H9 (cell line): ENCODE results near the gene DHX35. TPM values are rescaled to one million over a fixed set of nuclear protein-coding genes. Genes with fewer than 3 reads are reported as not detected.

Source experiments
- DNase-seq: peaks from one replicate; pipeline ENCODE4 v3.0.0-alpha.2; 2017
- H2AFZ ChIP-seq: one replicate; pipeline ENCODE4 v1.6.1; 2013; ENCODE audit warnings: mild to moderate bottlenecking, low read length, control low read depth, moderate library complexity
- H2AK5ac ChIP-seq: 2 replicates; pipeline ENCODE4 v1.6.1; 2013; ENCODE audit warnings: low read length, control low read depth, mixed read lengths; ENCODE audit not compliant: insufficient read length
- H2BK120ac ChIP-seq: one replicate; pipeline ENCODE4 v1.6.1; 2013; ENCODE audit warnings: low read depth, mild to moderate bottlenecking, low read length, control low read depth, inconsistent platforms; ENCODE audit not compliant: poor library complexity, severe bottlenecking
- H2BK12ac ChIP-seq: 2 replicates; pipeline ENCODE4 v1.6.1; 2013; ENCODE audit warnings: low read length, control low read depth, mixed read lengths, low read depth; ENCODE audit not compliant: insufficient read length
- H2BK15ac ChIP-seq: 2 replicates; pipeline ENCODE4 v1.6.1; 2013; ENCODE audit warnings: low read depth, low read length, control low read depth
- H2BK20ac ChIP-seq: one replicate; pipeline ENCODE4 v1.6.1; 2013; ENCODE audit warnings: low read depth, mild to moderate bottlenecking, low read length, control low read depth, inconsistent platforms; ENCODE audit not compliant: poor library complexity, severe bottlenecking
- H2BK5ac ChIP-seq: 2 replicates; pipeline ENCODE4 v1.6.1; 2013; ENCODE audit warnings: low read length, control low read depth, mixed read lengths; ENCODE audit not compliant: insufficient read length
- H3K14ac ChIP-seq: 2 replicates; pipeline ENCODE4 v1.6.1; 2013; ENCODE audit warnings: low read length, control low read depth; ENCODE audit not compliant: insufficient read depth
- H3K18ac ChIP-seq: 2 replicates; pipeline ENCODE4 v1.6.1; 2013; ENCODE audit warnings: low read depth, mild to moderate bottlenecking, mixed read lengths, low read length, control low read depth; ENCODE audit not compliant: insufficient read length
- H3K23ac ChIP-seq: 2 replicates; pipeline ENCODE4 v1.6.1; 2013; ENCODE audit warnings: low read length, control low read depth, mixed read lengths, low read depth; ENCODE audit not compliant: insufficient read length
- H3K23me2 ChIP-seq: 2 replicates; pipeline ENCODE4 v1.6.1; 2013; ENCODE audit warnings: low read depth, mild to moderate bottlenecking, mixed read lengths, low read length, control low read depth; ENCODE audit not compliant: insufficient read length, poor library complexity, severe bottlenecking
- H3K27ac ChIP-seq: 2 replicates; pipeline ENCODE4 v1.5.1; 2013; ENCODE audit warnings: low read length, control low read depth, mixed read lengths, low read depth; ENCODE audit not compliant: insufficient read length
- H3K27me3 ChIP-seq: 2 replicates; pipeline ENCODE4 v1.6.1; 2013; ENCODE audit warnings: low read length, control low read depth, inconsistent platforms; ENCODE audit not compliant: insufficient read depth
- H3K4ac ChIP-seq: 2 replicates; pipeline ENCODE4 v1.6.1; 2013; ENCODE audit warnings: low read depth, mild to moderate bottlenecking, control low read depth, inconsistent platforms, low read length, moderate library complexity
- H3K4me1 ChIP-seq: 2 replicates; pipeline ENCODE4 v1.6.1; 2013; ENCODE audit warnings: low read length, control low read depth, inconsistent platforms; ENCODE audit not compliant: insufficient read depth
- H3K4me2 ChIP-seq: 2 replicates; pipeline ENCODE4 v1.6.1; 2013; ENCODE audit warnings: low read length, control low read depth, mixed read lengths; ENCODE audit not compliant: insufficient read length, insufficient read depth
- H3K56ac ChIP-seq: 2 replicates; pipeline ENCODE4 v1.6.1; 2013; ENCODE audit warnings: low read depth, mild to moderate bottlenecking, mixed read lengths, low read length, control low read depth; ENCODE audit not compliant: insufficient read length
- H3K79me1 ChIP-seq: 2 replicates; pipeline ENCODE4 v1.6.1; 2013; ENCODE audit warnings: low read depth, mild to moderate bottlenecking, moderate library complexity, low read length, control low read depth, inconsistent platforms; ENCODE audit not compliant: insufficient read depth, poor library complexity, severe bottlenecking
- H3K79me2 ChIP-seq: 2 replicates; pipeline ENCODE4 v1.6.1; 2013; ENCODE audit warnings: low read length, control low read depth, inconsistent platforms; ENCODE audit not compliant: insufficient read depth
- H3K9ac ChIP-seq: 2 replicates; pipeline ENCODE4 v1.6.1; 2013; ENCODE audit warnings: low read length, control low read depth, mixed read lengths; ENCODE audit not compliant: insufficient read length; ENCODE audit errors: extremely low read depth
- H3K9me3 ChIP-seq: one replicate; pipeline ENCODE4 v1.6.1; 2013; ENCODE audit warnings: low read depth, low read length, inconsistent platforms; ENCODE audit not compliant: control insufficient read depth
- H3T11ph ChIP-seq: one replicate; pipeline ENCODE4 v1.6.1; 2013; ENCODE audit warnings: mild to moderate bottlenecking, low read length, control low read depth, inconsistent platforms
- H4K20me1 ChIP-seq: one replicate; pipeline ENCODE4 v1.6.1; 2013; ENCODE audit not compliant: control insufficient read depth, insufficient read length, insufficient read depth
- H4K5ac ChIP-seq: 2 replicates; pipeline ENCODE4 v1.6.1; 2013; ENCODE audit warnings: low read depth, mild to moderate bottlenecking, mixed read lengths, low read length, control low read depth; ENCODE audit not compliant: insufficient read length
- H4K8ac ChIP-seq: replicated peaks from 2 replicates; pipeline ENCODE4 v1.6.1; 2013; ENCODE audit warnings: low read length, control low read depth, mixed read lengths, low read depth; ENCODE audit not compliant: insufficient read length
- H4K91ac ChIP-seq: 2 replicates; pipeline ENCODE4 v1.6.1; 2013; ENCODE audit warnings: low read depth, mild to moderate bottlenecking, moderate library complexity, mixed read lengths, low read length, control low read depth; ENCODE audit not compliant: insufficient read length
- H3K27ac Mint-ChIP-seq, 3 experiments: 2 replicates in 2 of 3; 3 replicates in 1 of 3; pipeline ENCODE4 v1.8.0; 2020 to 2021; ENCODE audit warnings: mixed read lengths in 3 of 3, mild to moderate bottlenecking in 1 of 3, moderate library complexity in 1 of 3
- H3K27me3 Mint-ChIP-seq: 2 replicates; pipeline ENCODE4 v1.8.0; 2021; ENCODE audit warnings: low read depth, mild to moderate bottlenecking, moderate library complexity, mixed read lengths
- H3K36me3 Mint-ChIP-seq, 3 experiments: 2 replicates in 2 of 3; 3 replicates in 1 of 3; pipeline ENCODE4 v1.8.0; 2020 to 2021; ENCODE audit warnings: low read depth in 3 of 3, mixed read lengths in 3 of 3; ENCODE audit not compliant: insufficient read depth in 1 of 3
- H3K4me1 Mint-ChIP-seq, 2 experiments: 2 replicates each; pipeline ENCODE4 v1.8.0; 2020; ENCODE audit warnings: mixed read lengths in 2 of 2
- H3K4me3 Mint-ChIP-seq, 2 experiments: 2 replicates in 1 of 2; 3 replicates in 1 of 2; pipeline ENCODE4 v1.8.0; 2020 to 2021; ENCODE audit warnings: mild to moderate bottlenecking in 2 of 2, mixed read lengths in 2 of 2, moderate library complexity in 1 of 2
- H3K9me3 Mint-ChIP-seq, 2 experiments: 2 replicates in 1 of 2; 3 replicates in 1 of 2; pipeline ENCODE4 v1.8.0; 2020; ENCODE audit warnings: mild to moderate bottlenecking in 2 of 2, mixed read lengths in 2 of 2, moderate library complexity in 1 of 2
- CTCF ChIP-seq: fragments of 200-600 bp; sonication (generic); conservative IDR thresholded peaks from 3 replicates; pipeline ENCODE4 v1.8.0; 2021; ENCODE audit warnings: antibody characterized with exemption, mild to moderate bottlenecking
- WGBS: extraction: QIAGEN DNeasy Blood & Tissue Kit; methylation state at CpG from one replicate; pipeline ENCODE4 v1.1.7; 2013; ENCODE audit warnings: missing lambda C conversion rate, low lambda C conversion rate, mixed read lengths; ENCODE audit not compliant: insufficient read length; ENCODE audit errors: extremely low coverage; 5-methylcytosine and 5-hydroxymethylcytosine counted together
- total RNA-seq: library from RNA; stranded (reverse); gene quantifications from 2 replicates; pipeline ENCODE4 v1.2.1, GENCODE V29; 2021

The DHX35 gene
- total RNA-seq, 1 experiment from 2014 or later = 14.4 TPM

DNA sequence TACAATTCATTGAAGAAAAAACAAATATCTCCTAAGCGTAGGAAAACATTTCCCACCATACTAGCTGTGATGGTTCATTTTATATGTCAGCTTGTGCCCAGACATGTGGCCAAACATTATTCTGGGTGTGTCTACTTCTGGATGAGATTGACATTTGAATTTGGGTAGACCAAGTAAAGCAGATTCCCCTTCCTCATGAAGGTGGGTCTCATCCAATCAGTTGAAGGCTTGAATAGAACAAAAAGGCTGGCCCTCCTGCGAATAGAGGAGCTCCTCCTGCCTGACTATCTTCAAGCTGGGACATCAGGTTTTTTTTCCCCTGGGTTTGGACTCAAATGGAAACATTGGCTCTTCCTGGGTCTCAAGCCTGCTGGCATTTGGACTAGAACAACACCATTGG, 113.6 kb downstream of the DHX35 start:
- Histone ChIP-seq H3K23ac (no peak overlapping the region), H4K5ac (no peak overlapping the region), H2BK20ac (no peak overlapping the region), H4K20me1 (no peaks in the 10 kb centered on the region), H3K79me1 (no peaks in the 10 kb centered on the region), H3K56ac (no peak overlapping the region), H2BK15ac (no peak overlapping the region), H2BK12ac (no peak overlapping the region), H4K91ac (no peak overlapping the region), H3K9ac (no peak overlapping the region), H3K4ac (no peak overlapping the region), H3K23me2 (no peaks in the 10 kb centered on the region), H4K8ac (no peak overlapping the region), H3T11ph (no peak overlapping the region), H3K4me2 (no peak overlapping the region), H2BK120ac (no peak overlapping the region), H3K14ac (no peak overlapping the region), H2BK5ac (no peak overlapping the region), H2AFZ (no peak overlapping the region), H3K18ac (no peak overlapping the region), H2AK5ac (no peak overlapping the region), H3K27ac (no peak overlapping the region), H3K27me3 (no peaks in the 10 kb centered on the region), H3K9me3 (no peaks in the 10 kb centered on the region), H3K79me2 (no peaks in the 10 kb centered on the region), H3K4me1 (no peaks in the 10 kb centered on the region)
- no peak overlapping the region for H3K4me3 Mint-ChIP-seq
- 0 out of 4 replicates have a peak, but pooled peaks cover 0 to 5% of the 10 kb centered on the region in 2 experiments for H3K4me1 Mint-ChIP-seq
- H3K36me3 Mint-ChIP-seq = no peaks in the 10 kb centered on the region
- H3K27ac Mint-ChIP-seq = no peak overlapping the region
- WGBS = no CpG with 5 or more reads among the region's 2 CpGs
- no peak for TF ChIP-seq CTCF
- peaks cover 13% of the 10 kb centered on the region for H3K27me3 Mint-ChIP-seq
- H3K9me3 Mint-ChIP-seq = no peaks in the 10 kb centered on the region
- DNase-seq = no peak
